Aorta (tissue), 5 donors: ENCODE data around the gene RFX3. TPM values are rescaled to one million over a fixed set of nuclear protein-coding genes. Genes with fewer than 3 reads are reported as not detected.

Experiments
- ATAC-seq: fragments of 200-7000 bp; cut with Tn5 transposase; one replicate; pipeline ENCODE4 v1.9.1; 2022; ENCODE audit warnings: moderate library complexity; ENCODE audit not compliant: low FRiP score
- DNase-seq, 2 donors: peaks; one replicate each; pipeline ENCODE4 v3.0.0-alpha.2; 2020
- H3K27ac ChIP-seq, 2 donors: one replicate each; pipeline ENCODE4 v1.5.1; 2013; ENCODE audit warnings: low read length in 2 of 2, mild to moderate bottlenecking in 2 of 2, moderate library complexity in 2 of 2, control low read depth in 1 of 2, inconsistent platforms in 1 of 2, low read depth in 1 of 2
- H3K27me3 ChIP-seq, 2 donors: one replicate each; pipeline ENCODE4 v1.6.1; 2013; ENCODE audit warnings: control low read depth in 1 of 2, low read length in 1 of 2, mild to moderate bottlenecking in 1 of 2, moderate library complexity in 1 of 2; ENCODE audit not compliant: insufficient read depth in 2 of 2, control insufficient read depth in 1 of 2
- H3K36me3 ChIP-seq, 2 donors: one replicate each; pipeline ENCODE4 v1.6.1; 2013; ENCODE audit warnings: control low read depth in 1 of 2, low read length in 1 of 2, mild to moderate bottlenecking in 1 of 2; ENCODE audit not compliant: insufficient read depth in 2 of 2, control insufficient read depth in 1 of 2
- H3K4me1 ChIP-seq, 2 donors: one replicate each; pipeline ENCODE4 v1.6.1; 2013; ENCODE audit warnings: low read length in 2 of 2, control low read depth in 1 of 2, mild to moderate bottlenecking in 1 of 2, moderate library complexity in 1 of 2; ENCODE audit not compliant: insufficient read depth in 2 of 2, control insufficient read depth in 1 of 2
- H3K4me3 ChIP-seq, 2 donors: one replicate each; pipeline ENCODE4 v1.5.1; 2013; ENCODE audit warnings: low read length in 2 of 2, control low read depth in 1 of 2, mild to moderate bottlenecking in 1 of 2
- H3K9me3 ChIP-seq: one replicate; pipeline ENCODE4 v1.6.1; 2013; ENCODE audit warnings: mild to moderate bottlenecking, low read length; ENCODE audit not compliant: control insufficient read depth
- WGBS, 2 donors: extraction: QIAGEN DNeasy Blood & Tissue Kit; methylation state at CpG; one replicate each; pipeline ENCODE4 v1.1.7; 2013; 5-methylcytosine and 5-hydroxymethylcytosine counted together
- intact Hi-C, 2 donors: fragments of 100-400 bp; cut with DNase I; formaldehyde crosslinking; loops; one replicate each; pipeline versions ENCODE4 v1.14.2 to v1.15.0; 2022
- polyA plus RNA-seq, 2 donors: library from polyadenylated mRNA; stranded (reverse); fragments of 200-250 nt; gene quantifications; one replicate each; pipeline ENCODE4 v1.2.3, GENCODE V29; 2013
- total RNA-seq, 2 donors: library from RNA; stranded (reverse); fragmentation: NEBNext Ultra II Directional; extraction: Animal tissue kit (Norgen Biotek cat#: 25700); gene quantifications; one replicate each; pipeline ENCODE4 v1.2.1, GENCODE V29; 2021
- donor health status: healthy with polysubstance abuse.
- donor health status: Bipolar disorder and iron deficiency.
- donor health status: DM: no; HTN: no; CAD: no.
- donor health status: DM: no; HTN: no; CAD: no.
- donor health status: DM: yes; HTN: yes; CAD: no.

Gene RFX3
- total and polyA plus RNA-seq, 4 donors: 0.38 to 22.4 (median 5.9) TPM

- ATAC-seq (no peak), DNase-seq (no peak)
- Histone ChIP-seq H3K27me3 (no peaks in the 10 kb centered on the region), H3K4me1 (no peaks in the 10 kb centered on the region), H3K9me3 (no peaks in the 10 kb centered on the region), H3K27ac (no peak overlapping the region), H3K4me3 (no peak overlapping the region), H3K36me3 (no peaks in the 10 kb centered on the region)
- intact Hi-C loops: no loop called here
- 67 to 69% methylated on average over 6 of the region's 6 CpGs for WGBS, 2 donors
Observed at GRCh38 chr9:3508521-3509291, 17.1 kb downstream of the RFX3 start.

- no peaks in the 10 kb centered on the region for H3K9me3 ChIP-seq
- whole genome bisulfite sequencing, 2 donors: 53 to 58% methylated on average over 2 of the region's 2 CpGs
- ATAC-seq (no peak), DNase-seq (no peak)
- H3K27ac ChIP-seq: no peak overlapping the region
- no peaks in the 10 kb centered on the region for H3K27me3 ChIP-seq
- H3K36me3 ChIP-seq: no peaks in the 10 kb centered on the region
- intact Hi-C loops: no loop called here
- H3K4me1 ChIP-seq: no peaks in the 10 kb centered on the region
- no peak overlapping the region for H3K4me3 ChIP-seq
Observed at GRCh38 chr9:3508078-3508431, 17.7 kb downstream of the RFX3 start.

GRCh38 chr9:3507395-3508077, 18.3 kb downstream of the RFX3 start:
- DNase-seq (no peak), ATAC-seq (no peak)
- intact Hi-C loops: no loop called here
- Histone ChIP-seq H3K4me1 (no peaks in the 10 kb centered on the region), H3K27ac (no peak overlapping the region), H3K36me3 (no peaks in the 10 kb centered on the region), H3K9me3 (no peaks in the 10 kb centered on the region), H3K27me3 (no peaks in the 10 kb centered on the region), H3K4me3 (no peak overlapping the region)
- WGBS, 2 donors: 83 to 89% methylated on average over 6 of the region's 6 CpGs

DNA sequence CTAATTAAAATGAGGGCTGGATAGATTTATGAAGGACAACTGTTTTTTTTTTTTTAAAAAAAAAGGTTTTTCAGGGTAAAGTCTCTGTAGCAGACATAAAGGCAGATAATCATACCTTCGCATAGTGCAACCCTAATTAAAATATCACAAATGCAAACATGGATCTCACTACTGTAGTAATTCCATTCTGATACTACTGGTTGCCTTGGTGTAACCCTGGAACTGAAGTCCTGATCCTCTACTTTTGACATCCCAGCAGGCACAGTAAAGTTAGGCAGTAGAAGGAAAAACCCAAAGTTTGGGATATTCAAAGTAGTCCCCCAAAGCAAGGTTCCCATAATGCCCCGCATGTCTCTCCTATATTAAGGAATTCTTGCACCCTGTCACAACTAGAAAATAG, 19.6 kb downstream of the RFX3 start:
- H3K27ac ChIP-seq: no peak overlapping the region
- no peak overlapping the region for H3K4me3 ChIP-seq
- intact Hi-C loops: no loop called here
- no peaks in the 10 kb centered on the region for H3K36me3 ChIP-seq
- no peaks in the 10 kb centered on the region for H3K4me1 ChIP-seq
- H3K9me3 ChIP-seq: no peaks in the 10 kb centered on the region
- no peak for DNase-seq
- no peaks in the 10 kb centered on the region for H3K27me3 ChIP-seq
- WGBS, 2 donors: 94 to 95% methylated on average over 2 of the region's 2 CpGs
- ATAC-seq: peak; percentile 54

DNA sequence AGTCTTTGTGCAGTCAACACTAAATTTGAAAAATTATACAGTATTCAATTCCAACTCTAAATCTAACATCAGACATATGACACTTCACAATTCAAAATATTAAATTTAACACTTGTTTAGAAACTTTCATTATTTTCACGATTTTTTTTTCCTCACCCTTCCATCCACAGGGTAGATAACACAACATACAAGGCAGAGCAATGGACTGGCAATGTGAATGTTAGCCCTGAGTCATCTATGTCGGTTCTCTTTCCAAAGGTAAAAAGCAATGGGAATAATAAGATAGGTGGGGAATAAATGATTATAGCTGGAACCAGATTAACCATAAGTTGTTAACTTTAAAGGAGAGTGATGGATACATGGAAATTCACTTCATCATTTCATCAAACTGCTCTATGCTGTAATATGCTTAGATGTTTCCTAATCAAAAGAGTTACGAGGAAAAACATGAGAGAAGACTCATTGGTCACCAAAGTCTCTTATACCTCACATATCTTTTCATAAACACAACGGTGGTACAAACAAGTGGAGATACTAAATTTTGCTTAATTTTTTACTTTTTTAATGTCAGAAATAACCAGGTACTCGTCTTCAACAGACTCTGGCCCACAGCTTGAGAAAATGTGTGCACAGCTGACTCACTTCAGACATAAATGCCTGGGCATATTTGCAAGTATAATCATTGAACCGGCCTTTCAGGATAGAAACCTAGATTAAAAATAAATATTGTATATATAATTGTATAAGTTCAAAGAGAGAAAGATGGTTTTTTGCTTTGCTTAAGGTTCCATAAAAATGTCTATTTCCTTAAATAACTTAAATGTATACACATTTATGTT, 23.0 kb downstream of the RFX3 start:
- Histone ChIP-seq H3K27ac (no peak overlapping the region), H3K36me3 (no peaks in the 10 kb centered on the region), H3K9me3 (no peaks in the 10 kb centered on the region), H3K4me1 (no peaks in the 10 kb centered on the region), H3K4me3 (no peak overlapping the region), H3K27me3 (no peaks in the 10 kb centered on the region)
- 84 to 85% methylated on average over 6 of the region's 6 CpGs for WGBS, 2 donors
- ATAC-seq (no peak), DNase-seq (no peak)
- intact Hi-C loops: no loop called here

- Histone ChIP-seq H3K27ac (no peak overlapping the region), H3K36me3 (no peaks in the 10 kb centered on the region), H3K27me3 (no peaks in the 10 kb centered on the region), H3K4me1 (no peaks in the 10 kb centered on the region), H3K4me3 (no peak overlapping the region), H3K9me3 (no peaks in the 10 kb centered on the region)
- intact Hi-C loops: no loop called here
- DNase-seq: no peak
- 96 to 97% methylated on average over 4 of the region's 4 CpGs for WGBS, 2 donors
- ATAC-seq: no peak
Observed at GRCh38 chr9:3500044-3500443, 25.8 kb downstream of the RFX3 start.

DNA sequence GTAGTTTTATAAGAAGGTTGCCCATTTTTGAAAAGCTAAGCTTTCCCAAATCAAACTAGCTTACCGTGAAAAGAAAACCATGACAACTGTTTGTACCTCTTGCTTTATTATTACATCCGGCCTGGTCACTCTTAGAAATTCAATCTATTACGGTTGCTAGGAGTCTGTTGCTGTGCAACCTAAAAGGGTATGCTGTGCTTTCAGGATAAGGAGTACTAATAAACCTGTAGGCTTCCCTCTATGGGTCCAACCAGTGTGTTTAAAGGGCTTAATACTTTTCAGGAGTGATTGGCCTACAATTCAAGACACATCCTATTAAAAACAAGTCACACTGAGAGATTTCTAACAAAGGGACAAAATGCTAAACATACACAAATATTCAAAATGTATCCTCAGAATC, 27.1 kb downstream of the RFX3 start:
- DNase-seq: no peak
- no peaks in the 10 kb centered on the region for H3K4me1 ChIP-seq
- WGBS, 2 donors: 54 to 72% methylated on average over 3 of the region's 3 CpGs
- intact Hi-C loops: no loop called here
- H3K36me3 ChIP-seq: no peaks in the 10 kb centered on the region
- H3K9me3 ChIP-seq: no peaks in the 10 kb centered on the region
- no peak overlapping the region for H3K4me3 ChIP-seq
- no peaks in the 10 kb centered on the region for H3K27me3 ChIP-seq
- no peak overlapping the region for H3K27ac ChIP-seq
- ATAC-seq: no peak

DNA sequence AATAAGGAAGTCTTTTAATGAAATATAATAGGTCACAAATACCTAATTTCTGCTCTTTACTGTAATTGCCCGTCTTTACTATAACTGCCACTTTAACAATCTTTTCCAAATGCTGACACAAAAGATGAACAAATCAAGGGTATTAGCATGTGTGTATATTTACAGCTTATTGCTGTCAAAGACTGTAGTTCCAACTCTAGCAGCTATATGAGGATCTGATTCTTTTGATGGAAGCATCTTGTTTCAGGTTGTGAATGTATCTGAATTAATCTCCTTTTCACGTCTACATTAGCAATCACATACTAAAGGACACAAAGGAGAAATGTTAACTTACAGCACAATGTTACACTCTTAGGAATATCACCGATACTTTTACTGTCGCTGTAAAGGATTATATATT, 27.9 kb downstream of the RFX3 start:
- 94 to 96% methylated on average over 4 of the region's 4 CpGs for WGBS, 2 donors

More for the DNA sequence above, 27.9 kb downstream of the RFX3 start:
- intact Hi-C loops: no loop called here
- Histone ChIP-seq H3K9me3 (no peaks in the 10 kb centered on the region), H3K4me3 (no peak overlapping the region), H3K27ac (no peak overlapping the region), H3K27me3 (no peaks in the 10 kb centered on the region), H3K4me1 (no peaks in the 10 kb centered on the region), H3K36me3 (no peaks in the 10 kb centered on the region)
- ATAC-seq: no peak
- no peak for DNase-seq
